Tibial artery (tissue), 4 donors: ENCODE measurements around the gene EEPD1.
A peak's percentile ranks its signal among the peaks of the same experiment; 100 is the strongest.

Experiments used
- DNase-seq, 2 donors: peaks; one replicate each; pipeline ENCODE4 v3.0.0-alpha.2; 2019
- H3K27ac ChIP-seq, 2 donors: fragments of 200-600 bp; sonication (generic) in 1 of 2; 1 replicate in 1 of 2; 2 replicates in 1 of 2; pipeline ENCODE4 v1.5.1; 2018 to 2019; ENCODE audit warnings: mild to moderate bottlenecking in 1 of 2
- H3K27me3 ChIP-seq, 2 donors: fragments of 200-600 bp; sonication (generic) in 1 of 2; one replicate each; pipeline versions ENCODE4 v1.5.1 to v1.6.0; 2016 to 2019
- H3K36me3 ChIP-seq, 3 donors: fragments of 200-600 bp; sonication (generic) in 2 of 3; one replicate each; pipeline ENCODE4 v1.5.1; 2016 to 2019; ENCODE audit warnings: mild to moderate bottlenecking in 2 of 3
- H3K4me1 ChIP-seq, 4 donors: fragments of 200-600 bp; sonication (generic) in 2 of 4; 1 replicate in 3 of 4; 2 replicates in 1 of 4; pipeline ENCODE4 v1.5.1; 2016 to 2019
- H3K4me3 ChIP-seq, 2 donors: fragments of 200-600 bp; sonication (generic) in 1 of 2; 1 replicate in 1 of 2; 2 replicates in 1 of 2; pipeline ENCODE4 v1.5.1; 2018 to 2019; ENCODE audit warnings: mild to moderate bottlenecking in 2 of 2
- H3K9me3 ChIP-seq, 3 donors: fragments of 200-600 bp; sonication (generic) in 1 of 3; one replicate each; pipeline ENCODE4 v1.5.1; 2016 to 2019
- CTCF ChIP-seq, 2 experiments: fragments of 200-600 bp in 1 of 2; fragments of 450-650 bp in 1 of 2; IDR thresholded peaks; one replicate each; pipeline ENCODE4 v1.5.1; 2017 to 2019; ENCODE audit warnings: antibody characterized with exemption in 2 of 2, mild to moderate bottlenecking in 1 of 2, moderate library complexity in 1 of 2
- intact Hi-C: fragments of 100-400 bp; cut with DNase I; formaldehyde crosslinking; loops from one replicate; pipeline ENCODE4 v1.15.0; 2023; ENCODE audit warnings: low total_unique reads

The EEPD1 gene

GRCh38 chr7:36171503-36171902, 18.4 kb downstream of the EEPD1 start:
- DNase-seq: no peak
- no peak overlapping the region for H3K4me3 ChIP-seq
- no peaks in the 10 kb centered on the region for H3K36me3 ChIP-seq
- no peak overlapping the region for H3K27ac ChIP-seq
- intact Hi-C loops: no loop called here
- H3K9me3 ChIP-seq: no peaks in the 10 kb centered on the region
- H3K4me1 ChIP-seq: peaks cover 0 to 21% (median 8%) of the 10 kb centered on the region in 4 donors
- H3K27me3 ChIP-seq: no peaks in the 10 kb centered on the region
- no peak for TF ChIP-seq CTCF (IDR thresholded peaks at IDR 0.05)

- no peak for TF ChIP-seq CTCF (IDR thresholded peaks at IDR 0.05)
- H3K4me3 ChIP-seq: peak overlapping the region; percentile 21 to 34
- no peaks in the 10 kb centered on the region for H3K9me3 ChIP-seq
- no peaks in the 10 kb centered on the region for H3K27me3 ChIP-seq
- peak overlapping the region; percentile 79 to 82 for H3K27ac ChIP-seq
- no peaks in the 10 kb centered on the region for H3K36me3 ChIP-seq
- peak; percentile 65 to 79 for DNase-seq
- intact Hi-C loops: no loop called here
- peaks cover 0 to 42% (median 17%) of the 10 kb centered on the region in 4 donors for H3K4me1 ChIP-seq
Observed at GRCh38 chr7:36175886-36176285, 22.8 kb downstream of the EEPD1 start.

- no peaks in the 10 kb centered on the region for H3K9me3 ChIP-seq
- H3K4me3 ChIP-seq: peak overlapping the region; percentile 21 to 34
- intact Hi-C loops: no loop called here
- no peak for DNase-seq
- peaks cover 0 to 50% (median 23%) of the 10 kb centered on the region in 4 donors for H3K4me1 ChIP-seq
- H3K36me3 ChIP-seq: no peaks in the 10 kb centered on the region
- no peaks in the 10 kb centered on the region for H3K27me3 ChIP-seq
- peak overlapping the region; percentile 79 to 82 for H3K27ac ChIP-seq
- no peak for TF ChIP-seq CTCF (IDR thresholded peaks at IDR 0.05)
Observed at GRCh38 chr7:36176697-36177096, 23.6 kb downstream of the EEPD1 start.

GRCh38 chr7:36180121-36180520, 27.1 kb downstream of the EEPD1 start:
- no peak for TF ChIP-seq CTCF (IDR thresholded peaks at IDR 0.05)
- intact Hi-C loops: no loop called here
- H3K4me1 ChIP-seq: peaks cover 0 to 59% (median 26%) of the 10 kb centered on the region in 4 donors
- H3K4me3 ChIP-seq: no peak overlapping the region
- no peak for DNase-seq
- no peaks in the 10 kb centered on the region for H3K9me3 ChIP-seq
- H3K36me3 ChIP-seq: no peaks in the 10 kb centered on the region
- H3K27ac ChIP-seq: no peak overlapping the region
- no peaks in the 10 kb centered on the region for H3K27me3 ChIP-seq

GRCh38 chr7:36181668-36182067, 28.6 kb downstream of the EEPD1 start:
- Histone ChIP-seq H3K27ac (peak overlapping the region in 1 of 2 donors; percentile 21), H3K27me3 (no peaks in the 10 kb centered on the region), H3K9me3 (no peaks in the 10 kb centered on the region), H3K4me3 (no peak overlapping the region), H3K36me3 (no peaks in the 10 kb centered on the region), H3K4me1 (peaks cover 0 to 46% (median 21%) of the 10 kb centered on the region in 4 donors)
- no peak for TF ChIP-seq CTCF (IDR thresholded peaks at IDR 0.05)
- intact Hi-C loops: no loop called here
- DNase-seq: no peak
